OCI-LY3 (cell line): ENCODE data around the gene KLF15.

ENCODE experiments used
- EZH2phosphoT487 ChIP-seq: fragments of 200-600 bp; shearing (Covaris generic); IDR thresholded peaks from 2 replicates; pipeline ENCODE4 v1.6.1; 2018; ENCODE audit warnings: antibody characterized with exemption, mixed run types, low read depth
- TF ChIP-seq, protein P1 (sequence below): fragments of 200-600, 300-600 bp; sonication (generic); IDR thresholded peaks from 2 replicates; pipeline ENCODE4 v1.5.1; 2014; ENCODE audit warnings: antibody characterized with exemption, low read length, low read depth

DNA sequence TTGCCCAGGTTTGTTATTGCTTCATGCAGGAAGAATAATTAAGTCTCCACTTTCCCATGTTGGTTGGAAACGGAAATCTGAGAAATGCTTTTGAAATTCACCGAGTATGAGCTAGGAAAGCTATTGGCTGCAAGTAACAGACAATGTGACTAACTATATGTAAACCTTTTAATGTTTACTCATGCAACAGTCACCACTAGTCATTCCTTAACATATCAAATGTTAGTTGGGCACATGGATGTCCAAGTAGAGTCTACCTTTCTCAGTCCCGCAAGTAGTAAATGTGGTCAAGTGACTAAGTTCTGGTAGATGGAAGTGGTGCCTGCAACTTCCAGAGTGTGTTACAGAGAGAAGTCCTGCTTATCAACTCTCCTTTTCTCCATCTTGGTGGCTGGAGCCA is 52.5 kb downstream of the KLF15 start:
- TF ChIP-seq, protein P1, sequence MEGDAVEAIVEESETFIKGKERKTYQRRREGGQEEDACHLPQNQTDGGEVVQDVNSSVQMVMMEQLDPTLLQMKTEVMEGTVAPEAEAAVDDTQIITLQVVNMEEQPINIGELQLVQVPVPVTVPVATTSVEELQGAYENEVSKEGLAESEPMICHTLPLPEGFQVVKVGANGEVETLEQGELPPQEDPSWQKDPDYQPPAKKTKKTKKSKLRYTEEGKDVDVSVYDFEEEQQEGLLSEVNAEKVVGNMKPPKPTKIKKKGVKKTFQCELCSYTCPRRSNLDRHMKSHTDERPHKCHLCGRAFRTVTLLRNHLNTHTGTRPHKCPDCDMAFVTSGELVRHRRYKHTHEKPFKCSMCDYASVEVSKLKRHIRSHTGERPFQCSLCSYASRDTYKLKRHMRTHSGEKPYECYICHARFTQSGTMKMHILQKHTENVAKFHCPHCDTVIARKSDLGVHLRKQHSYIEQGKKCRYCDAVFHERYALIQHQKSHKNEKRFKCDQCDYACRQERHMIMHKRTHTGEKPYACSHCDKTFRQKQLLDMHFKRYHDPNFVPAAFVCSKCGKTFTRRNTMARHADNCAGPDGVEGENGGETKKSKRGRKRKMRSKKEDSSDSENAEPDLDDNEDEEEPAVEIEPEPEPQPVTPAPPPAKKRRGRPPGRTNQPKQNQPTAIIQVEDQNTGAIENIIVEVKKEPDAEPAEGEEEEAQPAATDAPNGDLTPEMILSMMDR: no peak
- TF ChIP-seq EZH2phosphoT487: no peak
